Endothelial cell of umbilical vein (primary cell): ENCODE measurements around the gene OPCML. TPM values are rescaled to one million over a fixed set of nuclear protein-coding genes. Genes with fewer than 3 reads are reported as not detected.

Source experiments
- BruUV-seq: library from RNA; stranded (reverse); fragments of 400-500 nt; replicated peaks from 2 replicates; lab custom pipeline; 2021; lab: Mats Ljungman, UMichigan
- CTCF ChIA-PET: fragments of 300-600, 350-600 bp; sonication (Branson Sonifier 250); formaldehyde crosslinking; loops from one replicate; lab custom pipeline; 2021; ENCODE audit warnings: antibody characterized with exemption, inconsistent platforms; lab: Charles Lee
- POLR2A ChIA-PET: fragments of 300-600, 350-600 bp; sonication (Branson Sonifier 250); formaldehyde crosslinking; loops from one replicate; lab custom pipeline; 2021; ENCODE audit warnings: antibody characterized with exemption, inconsistent platforms; lab: Charles Lee
- DNase-seq: peaks from one replicate; pipeline ENCODE4 v3.0.0-alpha.2; 2011; ENCODE audit warnings: low read depth, low spot score
- FAIRE-seq: peaks from 2 replicates; lab custom pipeline; 2011; peaks lifted over from hg19 to GRCh38; lab: Jason Lieb, UNC
- H2AFZ ChIP-seq: 2 replicates; pipeline ENCODE4 v1.6.0; 2012; ENCODE audit warnings: low read depth, low read length, control low read depth, inconsistent platforms
- H3K27ac ChIP-seq: 2 replicates; pipeline ENCODE4 v1.5.1; 2011; ENCODE audit warnings: low read depth, mild to moderate bottlenecking, control low read depth, low read length, moderate library complexity; ENCODE audit not compliant: insufficient read depth
- H3K27me3 ChIP-seq, 2 experiments: 2 replicates each; pipeline versions ENCODE4 v1.6.0 to v1.6.1; 2011; ENCODE audit warnings: low read length in 2 of 2, mixed read lengths in 1 of 2; ENCODE audit not compliant: control insufficient read depth in 2 of 2, insufficient read depth in 2 of 2
- H3K36me3 ChIP-seq, 2 experiments: 2 replicates in 1 of 2; 3 replicates in 1 of 2; pipeline ENCODE4 v1.5.1; 2011; ENCODE audit warnings: low read length in 2 of 2, mild to moderate bottlenecking in 1 of 2, moderate library complexity in 1 of 2; ENCODE audit not compliant: control insufficient read depth in 2 of 2, insufficient read depth in 2 of 2; ENCODE audit errors: extremely low read depth in 1 of 2
- H3K4me1 ChIP-seq: 3 replicates; pipeline ENCODE4 v1.5.1; 2011; ENCODE audit warnings: mild to moderate bottlenecking, low read length; ENCODE audit not compliant: control insufficient read depth, insufficient read depth; ENCODE audit errors: extremely low read depth
- H3K4me2 ChIP-seq: 2 replicates; pipeline ENCODE4 v1.6.1; 2011; ENCODE audit warnings: low read length, control low read depth, mixed read lengths; ENCODE audit not compliant: insufficient read depth
- H3K4me3 ChIP-seq, 3 experiments: fragments of 200-600 bp in 1 of 3; sonication (generic), shearing (Covaris generic) in 1 of 3; replicated peaks in 1 of 3; 2 replicates each; pipeline ENCODE4 v1.5.1; 2011 to 2016; ENCODE audit warnings: control low read depth in 3 of 3, low read length in 3 of 3, mild to moderate bottlenecking in 2 of 3, inconsistent platforms in 1 of 3, low read depth in 1 of 3, moderate library complexity in 1 of 3; ENCODE audit not compliant: insufficient read depth in 1 of 3
- H3K79me2 ChIP-seq: 2 replicates; pipeline ENCODE4 v1.6.0; 2012; ENCODE audit warnings: low read length, inconsistent platforms; ENCODE audit not compliant: control insufficient read depth, insufficient read depth
- H3K9ac ChIP-seq: replicated peaks from 2 replicates; pipeline ENCODE3; 2011; ENCODE audit warnings: low read length, control low read depth; ENCODE audit not compliant: insufficient read depth; ENCODE audit errors: extremely low read depth
- H3K9me1 ChIP-seq: replicated peaks from 3 replicates; pipeline ENCODE4 v1.6.0; 2011; ENCODE audit warnings: mild to moderate bottlenecking, low read length; ENCODE audit not compliant: control insufficient read depth, insufficient read depth; ENCODE audit errors: extremely low read depth
- H3K9me3 ChIP-seq: replicated peaks from 2 replicates; pipeline ENCODE4 v1.5.1; 2012; ENCODE audit warnings: low read length, inconsistent platforms; ENCODE audit not compliant: control insufficient read depth, insufficient read depth
- H4K20me1 ChIP-seq: replicated peaks from 2 replicates; pipeline ENCODE3; 2011; ENCODE audit warnings: mild to moderate bottlenecking, low read length; ENCODE audit not compliant: control insufficient read depth, insufficient read depth; ENCODE audit errors: extremely low read depth
- CTCF ChIP-seq, 2 donors: IDR thresholded peaks; 1 replicate in 1 of 2; 2 replicates in 1 of 2; pipeline ENCODE4 v1.5.1; 2011; ENCODE audit warnings: low read length in 2 of 2, mild to moderate bottlenecking in 2 of 2, moderate library complexity in 2 of 2, control low read depth in 1 of 2, inconsistent platforms in 1 of 2, low read depth in 1 of 2; ENCODE audit not compliant: insufficient read depth in 1 of 2; ENCODE audit errors: extremely low read depth in 1 of 2
- EZH2 ChIP-seq: IDR thresholded peaks from 2 replicates; pipeline ENCODE4 v1.6.1; 2012; ENCODE audit warnings: borderline replicate concordance, low read depth, mild to moderate bottlenecking, moderate library complexity, low read length, inconsistent platforms; ENCODE audit not compliant: severe bottlenecking
- FOS ChIP-seq: IDR thresholded peaks from 2 replicates; pipeline ENCODE4 v1.6.1; 2011; ENCODE audit warnings: mild to moderate bottlenecking, low read length, moderate library complexity, borderline replicate concordance; ENCODE audit not compliant: insufficient read depth
- GATA2 ChIP-seq: IDR thresholded peaks from 2 replicates; pipeline ENCODE4 v1.7.0; 2011; ENCODE audit warnings: low read depth, mild to moderate bottlenecking, moderate library complexity, mixed read lengths, low read length; ENCODE audit not compliant: insufficient read length, insufficient read depth
- JUN ChIP-seq: IDR thresholded peaks from 2 replicates; pipeline ENCODE4 v1.6.1; 2011; ENCODE audit warnings: borderline replicate concordance, low read depth; ENCODE audit not compliant: insufficient read length, insufficient read depth
- MAX ChIP-seq: IDR thresholded peaks from 2 replicates; pipeline ENCODE4 v1.6.1; 2011; ENCODE audit not compliant: insufficient read depth, insufficient read length
- MYC ChIP-seq: IDR thresholded peaks from one replicate; pipeline ENCODE4 v1.6.1; 2011; ENCODE audit warnings: mild to moderate bottlenecking, low read depth, low read length
- POLR2A ChIP-seq: IDR thresholded peaks from 2 replicates; pipeline ENCODE4 v1.6.1; 2012; ENCODE audit warnings: low read depth, mild to moderate bottlenecking, control low read depth, low read length
- POLR2AphosphoS5 ChIP-seq: IDR thresholded peaks from 2 replicates; pipeline ENCODE4 v1.6.1; 2012; ENCODE audit warnings: low read depth, mild to moderate bottlenecking, control low read depth, low read length, moderate library complexity; ENCODE audit not compliant: insufficient read depth
- dilution Hi-C: fragments of 300-500 bp; cut with MboI; formaldehyde crosslinking; loops from one replicate; pipeline ENCODE4 v1.15.0; 2019; ENCODE audit warnings: low sequenced_read_pairs; ENCODE audit not compliant: extremely low pct_ligation_motif_present
- intact Hi-C: fragments of 100-400 bp; cut with micrococcal nuclease; formaldehyde crosslinking; loops from one replicate; pipeline ENCODE4 v1.10.0; 2022
- polyA plus RNA-seq, 4 experiments: library from polyadenylated mRNA; depleted of rRNA in 3 of 4; stranded (reverse) in 3 of 4; unstranded in 1 of 4; fragments of >200 nt; gene quantifications; 2 replicates each; pipeline versions ENCODE4 v1.2.1 to v1.2.3, GENCODE V29; 2011 to 2012; ENCODE audit warnings: missing spikeins in 1 of 4
- total RNA-seq: library from RNA; stranded (reverse); gene quantifications from 2 replicates; pipeline ENCODE4 v1.2.3, GENCODE V29; 2021

OPCML gene
- total and polyA plus RNA-seq, 2 donors (not counting 3 experiments of a cell fraction or from before 2014, with no cell fraction given): not detected

GRCh38 chr11:133096981-133097380, 435.3 kb downstream of the OPCML start:
- H3K9ac ChIP-seq: no peak overlapping the region
- no peak overlapping the region for H2AFZ ChIP-seq
- no TSS peak for BruUV-seq
- no peaks in the 10 kb centered on the region for H3K79me2 ChIP-seq
- H3K9me3 ChIP-seq: no peaks in the 10 kb centered on the region
- no peak for DNase-seq
- H3K4me2 ChIP-seq: no peak overlapping the region
- H3K4me3 ChIP-seq: no peak overlapping the region
- H3K9me1 ChIP-seq: no peaks in the 10 kb centered on the region
- ChIA-PET CTCF (no interaction called here), POLR2A (no interaction called here)
- no peaks in the 10 kb centered on the region for H3K4me1 ChIP-seq
- no peaks in the 10 kb centered on the region for H4K20me1 ChIP-seq
- no peak for FAIRE-seq
- TF ChIP-seq EZH2 (no peak), FOS (no peak), MYC (no peak), POLR2AphosphoS5 (no peak), JUN (no peak), POLR2A (no peak), GATA2 (no peak), MAX (no peak)
- intact Hi-C loops (no loop called here), dilution Hi-C loops (no loop called here)
- H3K27ac ChIP-seq: no peak overlapping the region
- H3K36me3 ChIP-seq: no peaks in the 10 kb centered on the region
- no peaks in the 10 kb centered on the region for H3K27me3 ChIP-seq

DNA sequence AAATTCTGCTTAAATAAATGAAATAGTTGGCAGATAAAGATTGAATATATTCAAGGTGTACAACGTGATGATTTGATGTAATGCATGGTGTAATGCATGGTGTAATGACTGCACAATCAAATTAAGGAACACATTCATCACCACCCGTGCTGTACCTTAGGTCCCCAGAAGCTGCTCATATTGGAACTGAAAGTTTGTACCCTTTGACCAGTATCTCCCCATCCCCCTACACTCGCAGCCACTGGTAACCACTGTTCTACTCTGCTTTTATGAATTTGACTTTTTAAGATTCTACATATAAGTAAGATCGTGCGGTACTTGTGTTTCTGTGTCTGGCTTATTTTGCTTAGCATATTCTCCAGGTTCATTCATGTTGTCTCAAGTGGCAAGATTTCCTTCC, 445.8 kb downstream of the OPCML start:
- Histone ChIP-seq H3K9me3 (no peaks in the 10 kb centered on the region), H3K4me2 (no peak overlapping the region), H3K9me1 (no peaks in the 10 kb centered on the region), H3K4me3 (no peak overlapping the region), H4K20me1 (no peaks in the 10 kb centered on the region), H3K27me3 (no peaks in the 10 kb centered on the region), H3K9ac (no peak overlapping the region), H2AFZ (no peak overlapping the region), H3K79me2 (no peaks in the 10 kb centered on the region), H3K4me1 (no peaks in the 10 kb centered on the region), H3K27ac (no peak overlapping the region), H3K36me3 (no peaks in the 10 kb centered on the region)
- POLR2A ChIA-PET: no interaction called here
- no TSS peak for BruUV-seq
- intact Hi-C loops: no loop called here
- CTCF ChIA-PET: interaction anchor here (1.0 kb wide), 1 partner anchor 8 kb away, joined by 3 read pairs; no protein-coding TSS in a partner anchor
- TF ChIP-seq GATA2 (no peak), FOS (no peak), CTCF (IDR thresholded peaks at IDR 0.05; ENCODE audit: extremely low read depth in 1 of 2, insufficient read depth in 1 of 2, low read depth in 1 of 2, low read length in 2 of 2) (no peak), MAX (no peak), POLR2AphosphoS5 (no peak), POLR2A (no peak), JUN (no peak), EZH2 (no peak), MYC (no peak)
- DNase-seq (no peak), FAIRE-seq (no peak)
- dilution Hi-C loops: no loop called here
